HEK293 (cell line): ENCODE data around the gene OXNAD1.

ENCODE experiments used
- CTCF ChIA-PET: fragments of 350-600 bp; formaldehyde crosslinking; extraction: SDS; loops from one replicate; lab custom pipeline; 2021; ENCODE audit warnings: antibody characterized with exemption; lab: Yijun Ruan, JAX
- POLR2A ChIA-PET: fragments of 300-600 bp; formaldehyde crosslinking; extraction: SDS; loops from one replicate; lab custom pipeline; 2020; ENCODE audit warnings: antibody characterized with exemption, inconsistent platforms; lab: Yijun Ruan, JAX
- H3K27ac ChIP-seq: fragments of 200-500 bp; sonication (Bioruptor generic); 2 replicates; pipeline ENCODE4 v1.5.1; 2014; ENCODE audit warnings: low read depth, low read length, control low read depth, inconsistent platforms; ENCODE audit errors: extremely low read depth
- H3K36me3 ChIP-seq, 2 experiments: fragments of 200-500 bp in 1 of 2; sonication (Bioruptor generic) in 1 of 2; 1 replicate in 1 of 2; 2 replicates in 1 of 2; pipeline ENCODE4 v1.5.1; 2014 to 2017; ENCODE audit warnings: inconsistent platforms in 2 of 2, low read length in 2 of 2; ENCODE audit not compliant: control insufficient read depth in 2 of 2, insufficient read depth in 1 of 2
- H3K4me1 ChIP-seq: fragments of 200-500 bp; sonication (Bioruptor generic); 2 replicates; pipeline ENCODE4 v1.5.1; 2014; ENCODE audit warnings: mild to moderate bottlenecking, low read length, inconsistent platforms; ENCODE audit not compliant: control insufficient read depth, insufficient read depth
- H3K4me3 ChIP-seq: 2 replicates; pipeline ENCODE4 v1.5.1; 2011; ENCODE audit warnings: low read depth, mild to moderate bottlenecking, control low read depth, low read length, moderate library complexity
- H3K9me3 ChIP-seq: fragments of 200-500 bp; sonication (Bioruptor generic); 2 replicates; pipeline ENCODE4 v1.5.1; 2014; ENCODE audit warnings: low read depth, low read length, inconsistent platforms; ENCODE audit not compliant: control insufficient read depth, insufficient read depth
- BCL11B ChIP-seq: fragments of 450-650 bp; formaldehyde crosslinking; IDR thresholded peaks from 2 replicates; pipeline ENCODE4 v1.5.1; 2016; ENCODE audit warnings: low read depth, missing biosample characterization, missing genetic modification characterization
- KLF10 ChIP-seq: fragments of 450-650 bp; IDR thresholded peaks from 2 replicates; pipeline ENCODE4 v1.5.1; 2018; ENCODE audit warnings: missing biosample characterization, mild to moderate bottlenecking, missing genetic modification characterization
- TCF7L2 ChIP-seq: IDR thresholded peaks from 2 replicates; pipeline ENCODE4 v1.6.1; 2011; ENCODE audit warnings: low read depth, mild to moderate bottlenecking, inconsistent platforms, low read length, moderate library complexity, borderline replicate concordance
- ZBTB8A ChIP-seq: fragments of 450-650 bp; formaldehyde crosslinking; IDR thresholded peaks from 2 replicates; pipeline ENCODE4 v1.5.1; 2016; ENCODE audit warnings: missing biosample characterization, missing genetic modification characterization
- ZNF324 ChIP-seq: fragments of 450-650 bp; formaldehyde crosslinking; IDR thresholded peaks from 2 replicates; pipeline ENCODE4 v1.5.1; 2016; ENCODE audit warnings: missing biosample characterization, missing genetic modification characterization
- ZNF335 ChIP-seq: fragments of 450-650 bp; formaldehyde crosslinking; conservative IDR thresholded peaks from 2 replicates; pipeline ENCODE4 v1.5.1; 2016; ENCODE audit warnings: missing biosample characterization, missing genetic modification characterization
- ZNF341 ChIP-seq: fragments of 450-650 bp; formaldehyde crosslinking; IDR thresholded peaks from 2 replicates; pipeline ENCODE4; 2016; ENCODE audit warnings: low read depth, missing biosample characterization, missing genetic modification characterization
- ZNF362 ChIP-seq: fragments of 450-650 bp; formaldehyde crosslinking; IDR thresholded peaks from 2 replicates; pipeline ENCODE4 v1.5.1; 2016; ENCODE audit warnings: missing biosample characterization, missing genetic modification characterization
- ZNF394 ChIP-seq: fragments of 450-650 bp; formaldehyde crosslinking; IDR thresholded peaks from 2 replicates; pipeline ENCODE4 v1.5.1; 2016; ENCODE audit warnings: missing biosample characterization, missing genetic modification characterization, mild to moderate bottlenecking, moderate library complexity, borderline replicate concordance
- ZNF398 ChIP-seq: fragments of 450-650 bp; formaldehyde crosslinking; IDR thresholded peaks from 2 replicates; pipeline ENCODE4 v1.5.1; 2017; ENCODE audit warnings: missing biosample characterization, missing genetic modification characterization
- ZNF423 ChIP-seq: fragments of 450-650 bp; formaldehyde crosslinking; IDR thresholded peaks from 2 replicates; pipeline ENCODE4 v1.5.1; 2016; ENCODE audit warnings: missing biosample characterization, missing genetic modification characterization
- ZNF48 ChIP-seq: fragments of 450-650 bp; formaldehyde crosslinking; IDR thresholded peaks from 2 replicates; pipeline ENCODE4 v1.5.1; 2016; ENCODE audit warnings: missing biosample characterization, missing genetic modification characterization
- ZNF513 ChIP-seq: fragments of 450-650 bp; IDR thresholded peaks from 2 replicates; pipeline ENCODE4 v1.5.1; 2018; ENCODE audit warnings: missing biosample characterization, missing genetic modification characterization
- ZNF548 ChIP-seq: fragments of 450-650 bp; formaldehyde crosslinking; IDR thresholded peaks from 2 replicates; pipeline ENCODE4 v1.5.1; 2016; ENCODE audit warnings: missing biosample characterization, missing genetic modification characterization
- ZNF660 ChIP-seq: fragments of 450-650 bp; IDR thresholded peaks from 2 replicates; pipeline ENCODE4 v1.5.1; 2018; ENCODE audit warnings: missing biosample characterization, mild to moderate bottlenecking, missing genetic modification characterization
- ZNF791 ChIP-seq: fragments of 450-650 bp; formaldehyde crosslinking; IDR thresholded peaks from 2 replicates; pipeline ENCODE4 v1.5.1; 2016; ENCODE audit warnings: missing biosample characterization, missing genetic modification characterization
- ZSCAN16 ChIP-seq: fragments of 450-650 bp; formaldehyde crosslinking; IDR thresholded peaks from 2 replicates; pipeline ENCODE4 v1.5.1; 2016; ENCODE audit warnings: missing biosample characterization, missing genetic modification characterization

The OXNAD1 gene

GRCh38 chr3:16260046-16260445 lies 5.0 kb upstream of the OXNAD1 start (continued):
- TF ChIP-seq BCL11B (tag by site-specific recombination), result no peak
- no peak for TF ChIP-seq ZNF423
- no peak for TF ChIP-seq ZNF513 (tag by site-specific recombination)

GRCh38 chr3:16262174-16262573 lies 2.8 kb upstream of the OXNAD1 start:
- Histone ChIP-seq H3K27ac (no peak overlapping the region), H3K4me1 (no peaks in the 10 kb centered on the region), H3K36me3 (peaks cover 3 to 39% of the 10 kb centered on the region in 2 experiments; a peak in 2 of 3 replicates), H3K4me3 (no peak overlapping the region), H3K9me3 (no peaks in the 10 kb centered on the region)
- CTCF ChIA-PET, result no interaction called here
- POLR2A ChIA-PET, result no interaction called here
- no peak for TF ChIP-seq ZNF394 (tag by site-specific recombination)
- TF ChIP-seq ZBTB8A (tag by site-specific recombination), result no peak
- TF ChIP-seq ZNF362, result no peak
- no peak for TF ChIP-seq ZSCAN16 (tag by site-specific recombination)
- TF ChIP-seq ZNF48 (tag by site-specific recombination), result no peak
- TF ChIP-seq ZNF324 (tag by site-specific recombination), result no peak
- TF ChIP-seq KLF10, result no peak

- Histone ChIP-seq H3K9me3 (no peaks in the 10 kb centered on the region), H3K4me3 (peak overlapping the region; percentile 93), H3K36me3 (peaks cover 3 to 33% of the 10 kb centered on the region in 2 experiments; a peak in 2 of 3 replicates), H3K4me1 (no peaks in the 10 kb centered on the region), H3K27ac (no peak overlapping the region)
- no peak for TF ChIP-seq ZNF791 (tag by site-specific recombination)
- TF ChIP-seq ZNF660 (tag by site-specific recombination), result 0 out of 2 replicates have a peak, but pooled peaks have one; percentile 28
- no peak for TF ChIP-seq ZNF548
- TF ChIP-seq ZNF341, result peak; percentile 75
- TF ChIP-seq TCF7L2, result no peak
- peak; percentile 85 for TF ChIP-seq ZNF335 (tag by site-specific recombination)
- peak; percentile 58 for TF ChIP-seq ZNF398 (tag by site-specific recombination)
- ChIA-PET POLR2A (interaction anchor here (0.5 to 1.6 kb wide), 4 partner anchors 49 to 1058 kb away, joined by 3 to 4 read pairs (median 3); partner anchors contain the start of gene CAPN7), CTCF (interaction anchor here (0.6 to 1.0 kb wide), 5 partner anchors 16 to 1144 kb away, joined by 3 to 6 read pairs (median 3); no protein-coding TSS in a partner anchor)
Observed at GRCh38 chr3:16264174-16264707, 771 bp upstream of the OXNAD1 start.
